Testis (tissue), 2 donors: Measurements from ENCODE around the gene EDARADD.

ENCODE experiments used
- CTCF ChIP-seq, 3 experiments: fragments of 450-650 bp in 2 of 3; fragments of 200-600 bp in 1 of 3; sonication (generic) in 1 of 3; IDR thresholded peaks; one replicate each; pipeline ENCODE4 v1.5.1; 2016 to 2019; ENCODE audit warnings: antibody characterized with exemption in 3 of 3, mild to moderate bottlenecking in 2 of 3, moderate library complexity in 1 of 3
- POLR2A ChIP-seq: fragments of 450-650 bp; IDR thresholded peaks from one replicate; pipeline ENCODE4 v1.6.1; 2017; ENCODE audit warnings: antibody characterized with exemption, mild to moderate bottlenecking, moderate library complexity

GRCh38 chr1:236397173-236397759, 3.2 kb downstream of the EDARADD start:
- TF ChIP-seq CTCF (IDR thresholded peaks at IDR 0.05): no peak
- TF ChIP-seq POLR2A: no peak
